HEK293 (cell line): ENCODE results near the gene IL16.
A peak's percentile ranks its signal among the peaks of the same experiment; 100 is the strongest.
"Not testable (repeated sequence)": the region's sequence is repeated elsewhere in the genome, so short reads cannot be mapped to it uniquely, and the experiment has no call there.

Source experiments
- CTCF ChIA-PET: fragments of 350-600 bp; formaldehyde crosslinking; extraction: SDS; loops from one replicate; lab custom pipeline; 2021; ENCODE audit warnings: antibody characterized with exemption; lab: Yijun Ruan, JAX
- POLR2A ChIA-PET: fragments of 300-600 bp; formaldehyde crosslinking; extraction: SDS; loops from one replicate; lab custom pipeline; 2020; ENCODE audit warnings: antibody characterized with exemption, inconsistent platforms; lab: Yijun Ruan, JAX
- H3K27ac ChIP-seq: fragments of 200-500 bp; sonication (Bioruptor generic); 2 replicates; pipeline ENCODE4 v1.5.1; 2014; ENCODE audit warnings: low read depth, low read length, control low read depth, inconsistent platforms; ENCODE audit errors: extremely low read depth
- H3K36me3 ChIP-seq, 2 experiments: fragments of 200-500 bp in 1 of 2; sonication (Bioruptor generic) in 1 of 2; 1 replicate in 1 of 2; 2 replicates in 1 of 2; pipeline ENCODE4 v1.5.1; 2014 to 2017; ENCODE audit warnings: inconsistent platforms in 2 of 2, low read length in 2 of 2; ENCODE audit not compliant: control insufficient read depth in 2 of 2, insufficient read depth in 1 of 2
- H3K4me1 ChIP-seq: fragments of 200-500 bp; sonication (Bioruptor generic); 2 replicates; pipeline ENCODE4 v1.5.1; 2014; ENCODE audit warnings: mild to moderate bottlenecking, low read length, inconsistent platforms; ENCODE audit not compliant: control insufficient read depth, insufficient read depth
- H3K4me3 ChIP-seq: 2 replicates; pipeline ENCODE4 v1.5.1; 2011; ENCODE audit warnings: low read depth, mild to moderate bottlenecking, control low read depth, low read length, moderate library complexity
- H3K9me3 ChIP-seq: fragments of 200-500 bp; sonication (Bioruptor generic); 2 replicates; pipeline ENCODE4 v1.5.1; 2014; ENCODE audit warnings: low read depth, low read length, inconsistent platforms; ENCODE audit not compliant: control insufficient read depth, insufficient read depth
- INSM2 ChIP-seq: fragments of 450-650 bp; formaldehyde crosslinking; IDR thresholded peaks from 2 replicates; pipeline ENCODE4 v1.5.1; 2016; ENCODE audit warnings: missing biosample characterization, missing genetic modification characterization
- KLF17 ChIP-seq: fragments of 450-650 bp; formaldehyde crosslinking; IDR thresholded peaks from 2 replicates; pipeline ENCODE4 v1.5.1; 2016; ENCODE audit warnings: missing biosample characterization, missing genetic modification characterization
- KLF9 ChIP-seq: fragments of 450-650 bp; formaldehyde crosslinking; IDR thresholded peaks from 2 replicates; pipeline ENCODE4 v1.5.1; 2016; ENCODE audit warnings: missing biosample characterization, missing genetic modification characterization, low read depth
- REPIN1 ChIP-seq: fragments of 450-650 bp; formaldehyde crosslinking; IDR thresholded peaks from 2 replicates; pipeline ENCODE4 v1.5.1; 2017; ENCODE audit warnings: missing biosample characterization, missing genetic modification characterization, low read depth
- ZBTB20 ChIP-seq: fragments of 450-650 bp; formaldehyde crosslinking; IDR thresholded peaks from 2 replicates; pipeline ENCODE4 v1.5.1; 2016; ENCODE audit warnings: missing biosample characterization, missing genetic modification characterization
- ZBTB49 ChIP-seq: fragments of 450-650 bp; formaldehyde crosslinking; IDR thresholded peaks from 2 replicates; pipeline ENCODE4 v1.5.1; 2016; ENCODE audit warnings: missing biosample characterization, missing genetic modification characterization, low read depth
- ZNF10 ChIP-seq: fragments of 450-650 bp; formaldehyde crosslinking; IDR thresholded peaks from 2 replicates; pipeline ENCODE4 v1.5.1; 2017; ENCODE audit warnings: missing biosample characterization, missing genetic modification characterization
- ZNF132 ChIP-seq: fragments of 450-650 bp; formaldehyde crosslinking; IDR thresholded peaks from 2 replicates; pipeline ENCODE4 v1.5.1; 2017; ENCODE audit warnings: missing biosample characterization, missing genetic modification characterization, borderline replicate concordance
- ZNF155 ChIP-seq: fragments of 450-650 bp; formaldehyde crosslinking; IDR thresholded peaks from 2 replicates; pipeline ENCODE4 v1.5.1; 2016; ENCODE audit warnings: missing biosample characterization, missing genetic modification characterization
- ZNF26 ChIP-seq: fragments of 450-650 bp; formaldehyde crosslinking; IDR thresholded peaks from 2 replicates; pipeline ENCODE4 v1.5.1; 2016; ENCODE audit warnings: missing biosample characterization, missing genetic modification characterization
- ZNF274 ChIP-seq, 2 experiments: fragments of 200-500 bp in 1 of 2; fragments of 450-650 bp in 1 of 2; sonication (Bioruptor generic) in 1 of 2; formaldehyde crosslinking in 1 of 2; IDR thresholded peaks; 2 replicates each; pipeline versions ENCODE4 v1.5.1 to v1.6.1; 2014 to 2016; ENCODE audit warnings: borderline replicate concordance in 1 of 2, inconsistent platforms in 1 of 2, low read length in 1 of 2, missing biosample characterization in 1 of 2, missing genetic modification characterization in 1 of 2
- ZNF426 ChIP-seq: fragments of 450-650 bp; formaldehyde crosslinking; IDR thresholded peaks from 2 replicates; pipeline ENCODE4 v1.5.1; 2017; ENCODE audit warnings: missing biosample characterization, missing genetic modification characterization, mild to moderate bottlenecking, inconsistent platforms, moderate library complexity
- ZNF521 ChIP-seq: fragments of 450-650 bp; formaldehyde crosslinking; IDR thresholded peaks from 2 replicates; pipeline ENCODE4 v1.5.1; 2017; ENCODE audit warnings: missing biosample characterization, mild to moderate bottlenecking, missing genetic modification characterization
- ZNF560 ChIP-seq: fragments of 450-650 bp; formaldehyde crosslinking; IDR thresholded peaks from 2 replicates; pipeline ENCODE4 v1.5.1; 2017; ENCODE audit warnings: missing biosample characterization, missing genetic modification characterization, borderline replicate concordance
- ZNF670 ChIP-seq: fragments of 450-650 bp; formaldehyde crosslinking; IDR thresholded peaks from 2 replicates; pipeline ENCODE4 v1.5.1; 2016; ENCODE audit warnings: missing biosample characterization, missing genetic modification characterization, low read depth
- ZNF792 ChIP-seq: fragments of 450-650 bp; formaldehyde crosslinking; IDR thresholded peaks from 2 replicates; pipeline ENCODE4 v1.5.1; 2016; ENCODE audit warnings: missing biosample characterization, missing genetic modification characterization
- TF ChIP-seq, protein P1 (sequence below): fragments of 450-650 bp; formaldehyde crosslinking; IDR thresholded peaks from 2 replicates; pipeline ENCODE4 v1.5.1; 2017; ENCODE audit warnings: missing biosample characterization, missing genetic modification characterization
- TF ChIP-seq, protein P2 (sequence below): fragments of 450-650 bp; formaldehyde crosslinking; IDR thresholded peaks from 2 replicates; pipeline ENCODE4 v1.5.1; 2016; ENCODE audit warnings: missing biosample characterization, missing genetic modification characterization

Gene IL16

GRCh38 chr15:81329446-81329845 is 132.8 kb downstream of the IL16 start:
- Histone ChIP-seq H3K4me3 (no peak overlapping the region), H3K9me3 (no peaks in the 10 kb centered on the region), H3K36me3 (no peaks in the 10 kb centered on the region), H3K27ac (no peak overlapping the region)
- POLR2A ChIA-PET = no interaction called here
- CTCF ChIA-PET = interaction anchor here (1.1 kb wide), 1 partner anchor 39 kb away, joined by 4 read pairs; no protein-coding TSS in a partner anchor
- TF ChIP-seq ZNF10 (tag by site-specific recombination) = peak; percentile 99
- no peak for TF ChIP-seq ZNF521
- TF ChIP-seq ZBTB20 (tag by site-specific recombination) = no peak
- no peak for TF ChIP-seq INSM2 (tag by site-specific recombination)
- TF ChIP-seq, all 188 proteins: peak for 1
- no peaks in the 10 kb centered on the region for H3K4me1 ChIP-seq

GRCh38 chr15:81330366-81331090 is 133.8 kb downstream of the IL16 start:
- no peak overlapping the region for H3K27ac ChIP-seq
- no peaks in the 10 kb centered on the region for H3K4me1 ChIP-seq
- no peaks in the 10 kb centered on the region for H3K9me3 ChIP-seq
- H3K36me3 ChIP-seq = no peaks in the 10 kb centered on the region
- no peak overlapping the region for H3K4me3 ChIP-seq
- TF ChIP-seq ZNF670 (no peak), REPIN1 (tag by site-specific recombination) (no peak), KLF9 (tag by site-specific recombination) (no peak), ZNF274 (IDR thresholded peaks at IDR 0.05; ENCODE audit: low read length) (no peak), ZNF274 (tag by site-specific recombination; IDR thresholded peaks at IDR 0.05; ENCODE audit: borderline replicate concordance) (no peak), ZNF132 (tag by site-specific recombination) (no peak), KLF17 (no peak), ZBTB49 (tag by site-specific recombination) (no peak), ZNF26 (no peak), ZNF560 (tag by site-specific recombination) (no peak), ZNF155 (tag by site-specific recombination) (no peak), ZNF426 (no peak), ZNF792 (tag by site-specific recombination) (no peak)
- TF ChIP-seq, protein P1, sequence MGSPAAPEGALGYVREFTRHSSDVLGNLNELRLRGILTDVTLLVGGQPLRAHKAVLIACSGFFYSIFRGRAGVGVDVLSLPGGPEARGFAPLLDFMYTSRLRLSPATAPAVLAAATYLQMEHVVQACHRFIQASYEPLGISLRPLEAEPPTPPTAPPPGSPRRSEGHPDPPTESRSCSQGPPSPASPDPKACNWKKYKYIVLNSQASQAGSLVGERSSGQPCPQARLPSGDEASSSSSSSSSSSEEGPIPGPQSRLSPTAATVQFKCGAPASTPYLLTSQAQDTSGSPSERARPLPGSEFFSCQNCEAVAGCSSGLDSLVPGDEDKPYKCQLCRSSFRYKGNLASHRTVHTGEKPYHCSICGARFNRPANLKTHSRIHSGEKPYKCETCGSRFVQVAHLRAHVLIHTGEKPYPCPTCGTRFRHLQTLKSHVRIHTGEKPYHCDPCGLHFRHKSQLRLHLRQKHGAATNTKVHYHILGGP (tag by site-specific recombination) = no peak
- TF ChIP-seq, protein P2, sequence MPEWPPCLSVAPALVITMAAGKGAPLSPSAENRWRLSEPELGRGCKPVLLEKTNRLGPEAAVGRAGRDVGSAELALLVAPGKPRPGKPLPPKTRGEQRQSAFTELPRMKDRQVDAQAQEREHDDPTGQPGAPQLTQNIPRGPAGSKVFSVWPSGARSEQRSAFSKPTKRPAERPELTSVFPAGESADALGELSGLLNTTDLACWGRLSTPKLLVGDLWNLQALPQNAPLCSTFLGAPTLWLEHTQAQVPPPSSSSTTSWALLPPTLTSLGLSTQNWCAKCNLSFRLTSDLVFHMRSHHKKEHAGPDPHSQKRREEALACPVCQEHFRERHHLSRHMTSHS = no peak
- POLR2A ChIA-PET = no interaction called here
- CTCF ChIA-PET = interaction anchor here (1.1 to 1.5 kb wide), 2 partner anchors 55 to 64 kb away, joined by 3 to 5 read pairs; no protein-coding TSS in a partner anchor

GRCh38 chr15:81331141-81331540 is 134.5 kb downstream of the IL16 start:
- H3K4me3 ChIP-seq, H3K4me1 ChIP-seq, H3K27ac ChIP-seq, POLR2A ChIA-PET, H3K36me3 ChIP-seq, H3K9me3 ChIP-seq: not testable (repeated sequence)
- CTCF ChIA-PET = interaction anchor here (1.1 to 1.5 kb wide), 2 partner anchors 56 to 65 kb away, joined by 3 to 5 read pairs; no protein-coding TSS in a partner anchor
